Smooth muscle cell (in vitro differentiated cells): ENCODE measurements around the gene USP3. TPM values are rescaled to one million over a fixed set of nuclear protein-coding genes. Genes with fewer than 3 reads are reported as not detected.

Experiments used
- DNase-seq: peaks from one replicate; lab custom pipeline; 2025; ENCODE audit not compliant: unreplicated experiment; lab: John Stamatoyannopoulos, UW
- H2AFZ ChIP-seq: fragments of 200-600 bp; sonication (generic); 2 replicates; pipeline ENCODE4 v1.6.0; 2016; ENCODE audit warnings: antibody characterized with exemption, low read depth, mild to moderate bottlenecking
- H3F3A ChIP-seq: fragments of 200-600 bp; sonication (generic); 2 replicates; pipeline ENCODE4 v1.6.0; 2017; ENCODE audit warnings: antibody characterized with exemption, low read depth
- H3K27ac ChIP-seq: fragments of 200-600 bp; sonication (generic); 2 replicates; pipeline ENCODE4 v1.5.1; 2016; ENCODE audit warnings: low read depth, mild to moderate bottlenecking
- H3K27me3 ChIP-seq: fragments of 200-600 bp; sonication (generic); 2 replicates; pipeline ENCODE4 v1.6.1; 2016; ENCODE audit warnings: low read depth, mild to moderate bottlenecking
- H3K36me3 ChIP-seq: fragments of 200-600 bp; sonication (generic); 2 replicates; pipeline ENCODE4 v1.5.1; 2016; ENCODE audit warnings: low read depth
- H3K4me1 ChIP-seq: fragments of 200-600 bp; sonication (generic); 2 replicates; pipeline ENCODE4 v1.5.1; 2016; ENCODE audit warnings: low read depth
- H3K4me2 ChIP-seq: fragments of 200-600 bp; sonication (generic); 2 replicates; pipeline ENCODE4 v1.6.0; 2016; ENCODE audit warnings: mild to moderate bottlenecking
- H3K4me3 ChIP-seq: fragments of 200-600 bp; sonication (generic); 2 replicates; pipeline ENCODE4 v1.5.1; 2016; ENCODE audit warnings: mild to moderate bottlenecking
- H3K79me2 ChIP-seq: fragments of 200-600 bp; sonication (generic); 2 replicates; pipeline ENCODE4 v1.6.0; 2016; ENCODE audit warnings: low read depth, mild to moderate bottlenecking
- H3K9ac ChIP-seq: fragments of 200-600 bp; sonication (generic); 2 replicates; pipeline ENCODE4 v1.6.0; 2016; ENCODE audit warnings: low read depth
- H3K9me3 ChIP-seq: fragments of 200-600 bp; sonication (generic); replicated peaks from 2 replicates; pipeline ENCODE4 v1.5.1; 2016; ENCODE audit warnings: low read depth
- H4K20me1 ChIP-seq: fragments of 200-600 bp; sonication (generic); 2 replicates; pipeline ENCODE4 v1.6.0; 2016; ENCODE audit warnings: low read depth
- WGBS: methylation state at CpG from one replicate; pipeline ENCODE4 v1.1.7; 2016; ENCODE audit warnings: low lambda C conversion rate; 5-methylcytosine and 5-hydroxymethylcytosine counted together
- polyA plus RNA-seq: library from polyadenylated mRNA; unstranded; fragments of >200 nt; fragmentation: Nextera tagmentation; extraction: Ambion mirVana; gene quantifications from 2 replicates; pipeline ENCODE4 v1.2.1, GENCODE V29; 2016
- total RNA-seq: library from RNA; depleted of rRNA; stranded (reverse); fragments of >200 nt; gene quantifications from 2 replicates; pipeline ENCODE4 v1.2.3, GENCODE V29; 2014
- TF ChIP-seq, protein P1 (sequence below): fragments of 200-600 bp; sonication (generic); IDR thresholded peaks from 2 replicates; pipeline ENCODE4 v1.5.1; 2017; ENCODE audit warnings: borderline replicate concordance, mild to moderate bottlenecking, antibody characterized with exemption; ENCODE audit not compliant: insufficient read depth, poor library complexity, severe bottlenecking

Gene USP3
- total and polyA plus RNA-seq, 2 experiments from 2014 or later: 17.1 to 26.2 TPM

DNA sequence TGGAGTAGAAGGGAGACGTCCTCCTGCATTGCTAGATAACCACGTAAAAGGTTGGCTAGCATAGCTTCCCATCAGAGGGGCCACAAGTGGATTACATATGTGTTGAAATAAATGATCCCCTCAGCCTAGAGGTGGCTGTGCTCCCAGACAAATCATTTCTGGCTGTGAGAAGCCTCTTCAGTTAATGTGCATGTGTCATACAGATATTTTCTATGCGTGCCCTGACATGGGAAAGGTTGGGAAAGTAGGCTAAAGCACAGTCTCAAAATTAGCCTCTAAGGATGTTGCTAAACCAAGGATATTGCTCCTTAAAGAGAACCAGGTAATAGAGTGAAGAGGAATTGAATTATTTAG, 17.8 kb downstream of the USP3 start:
- no peak overlapping the region for H3K4me2 ChIP-seq
- WGBS: 77% methylated on average over 3 of the region's 3 CpGs
- DNase-seq: no peak
- peaks cover 85% of the 10 kb centered on the region for H3K79me2 ChIP-seq
- H3F3A ChIP-seq: no peaks in the 10 kb centered on the region
- no peak overlapping the region for H3K9ac ChIP-seq
- peaks cover 100% of the 10 kb centered on the region for H4K20me1 ChIP-seq
- no peaks in the 10 kb centered on the region for H3K9me3 ChIP-seq
- H2AFZ ChIP-seq: no peak overlapping the region
- TF ChIP-seq, protein P1, sequence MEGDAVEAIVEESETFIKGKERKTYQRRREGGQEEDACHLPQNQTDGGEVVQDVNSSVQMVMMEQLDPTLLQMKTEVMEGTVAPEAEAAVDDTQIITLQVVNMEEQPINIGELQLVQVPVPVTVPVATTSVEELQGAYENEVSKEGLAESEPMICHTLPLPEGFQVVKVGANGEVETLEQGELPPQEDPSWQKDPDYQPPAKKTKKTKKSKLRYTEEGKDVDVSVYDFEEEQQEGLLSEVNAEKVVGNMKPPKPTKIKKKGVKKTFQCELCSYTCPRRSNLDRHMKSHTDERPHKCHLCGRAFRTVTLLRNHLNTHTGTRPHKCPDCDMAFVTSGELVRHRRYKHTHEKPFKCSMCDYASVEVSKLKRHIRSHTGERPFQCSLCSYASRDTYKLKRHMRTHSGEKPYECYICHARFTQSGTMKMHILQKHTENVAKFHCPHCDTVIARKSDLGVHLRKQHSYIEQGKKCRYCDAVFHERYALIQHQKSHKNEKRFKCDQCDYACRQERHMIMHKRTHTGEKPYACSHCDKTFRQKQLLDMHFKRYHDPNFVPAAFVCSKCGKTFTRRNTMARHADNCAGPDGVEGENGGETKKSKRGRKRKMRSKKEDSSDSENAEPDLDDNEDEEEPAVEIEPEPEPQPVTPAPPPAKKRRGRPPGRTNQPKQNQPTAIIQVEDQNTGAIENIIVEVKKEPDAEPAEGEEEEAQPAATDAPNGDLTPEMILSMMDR: no peak
- H3K36me3 ChIP-seq: no peaks in the 10 kb centered on the region
- H3K4me1 ChIP-seq: peaks cover 7% of the 10 kb centered on the region
- H3K4me3 ChIP-seq: no peak overlapping the region
- no peaks in the 10 kb centered on the region for H3K27me3 ChIP-seq
- H3K27ac ChIP-seq: no peak overlapping the region

DNA sequence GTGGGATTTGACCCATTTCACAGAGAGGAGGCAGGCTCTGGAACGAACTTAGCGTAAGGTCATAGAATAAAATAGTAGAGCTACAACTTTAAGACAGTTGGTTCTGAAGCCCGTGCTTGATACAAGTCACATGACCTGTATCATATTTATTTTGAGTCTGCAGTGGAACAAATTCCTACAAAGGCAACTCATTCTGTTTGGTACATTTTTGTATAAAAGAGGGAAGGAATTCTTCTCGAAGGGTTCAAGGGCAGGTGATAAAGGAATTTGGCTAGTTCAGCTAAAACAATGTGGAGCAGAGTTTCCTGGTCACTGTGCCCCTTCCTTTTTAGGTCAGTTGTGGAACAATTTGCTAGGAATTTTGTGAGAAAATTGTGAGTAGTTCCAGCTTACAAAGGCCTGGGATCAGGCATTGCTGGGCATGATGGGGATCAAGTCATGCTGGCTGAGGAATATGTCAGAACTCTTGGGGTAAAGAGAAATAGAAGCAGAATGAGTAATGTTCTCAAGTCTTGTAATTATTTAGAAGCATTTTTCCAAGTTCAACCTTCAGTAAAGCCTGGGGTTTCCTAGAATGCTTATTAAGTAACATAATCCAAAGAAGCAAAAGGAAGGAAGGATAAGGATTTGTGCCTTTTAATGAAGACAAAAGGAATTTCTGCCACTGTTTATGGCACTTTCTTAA, 19.1 kb downstream of the USP3 start:
- DNase-seq: no peak
- H4K20me1 ChIP-seq: peaks cover 100% of the 10 kb centered on the region
- no peaks in the 10 kb centered on the region for H3K4me1 ChIP-seq
- H3K4me3 ChIP-seq: no peak overlapping the region
- peak overlapping the region; percentile 32 for H3K4me2 ChIP-seq
- TF ChIP-seq, protein P1: no peak
- H3K9ac ChIP-seq: no peak overlapping the region
- peaks cover 83% of the 10 kb centered on the region for H3K79me2 ChIP-seq
- H3K36me3 ChIP-seq: no peaks in the 10 kb centered on the region
- no peaks in the 10 kb centered on the region for H3F3A ChIP-seq
- no peaks in the 10 kb centered on the region for H3K27me3 ChIP-seq
- H2AFZ ChIP-seq: no peak overlapping the region
- WGBS: 92% methylated on average over 4 of the region's 4 CpGs
- peak overlapping the region; percentile 18 for H3K27ac ChIP-seq
- no peaks in the 10 kb centered on the region for H3K9me3 ChIP-seq

DNA sequence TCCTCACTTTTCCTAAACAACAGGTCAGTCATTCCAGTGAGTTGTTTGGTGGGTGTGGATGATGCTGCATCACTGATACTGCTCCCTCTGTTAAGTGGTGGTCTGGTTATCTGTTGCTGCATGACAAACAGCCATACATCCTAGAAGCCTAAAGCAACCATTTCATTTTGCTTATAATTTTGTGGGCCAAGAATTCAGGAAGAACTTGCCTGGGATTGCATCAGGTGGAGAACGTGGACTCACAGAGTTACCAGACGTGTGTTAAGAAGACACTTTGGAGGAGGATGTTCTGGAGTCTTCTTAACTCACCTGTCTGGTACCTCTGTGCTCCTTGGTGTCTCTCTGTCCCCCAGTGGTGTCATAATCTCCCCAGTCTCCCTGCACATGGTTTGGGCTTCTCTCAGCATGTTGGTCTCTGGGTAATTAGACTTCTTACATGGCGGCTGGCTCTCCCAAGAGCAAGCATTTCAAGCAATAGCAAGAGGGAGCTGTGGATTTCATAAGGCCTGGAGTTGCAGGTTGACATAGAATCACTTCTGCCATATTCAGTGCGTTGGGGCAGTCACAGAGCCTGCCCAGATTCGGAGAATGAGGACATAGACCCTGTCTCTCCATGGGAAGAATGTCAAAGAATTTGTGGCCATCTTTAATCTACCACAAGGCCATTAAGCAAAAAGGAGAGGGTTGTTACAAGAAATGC, 20.1 kb downstream of the USP3 start:
- H3F3A ChIP-seq: no peaks in the 10 kb centered on the region
- peaks cover 80% of the 10 kb centered on the region for H3K79me2 ChIP-seq
- H3K4me3 ChIP-seq: no peak overlapping the region
- H3K4me2 ChIP-seq: peak overlapping the region; percentile 32
- WGBS: 92% methylated on average over 5 of the region's 5 CpGs
- DNase-seq: no peak
- H2AFZ ChIP-seq: no peak overlapping the region
- H3K9ac ChIP-seq: no peak overlapping the region
- no peaks in the 10 kb centered on the region for H3K36me3 ChIP-seq
- H4K20me1 ChIP-seq: peaks cover 100% of the 10 kb centered on the region
- no peaks in the 10 kb centered on the region for H3K4me1 ChIP-seq
- no peaks in the 10 kb centered on the region for H3K27me3 ChIP-seq
- TF ChIP-seq, protein P1: no peak
- H3K9me3 ChIP-seq: no peaks in the 10 kb centered on the region
- no peak overlapping the region for H3K27ac ChIP-seq
